Lower leg skin (tissue), 4 donors: ENCODE measurements around the gene ASB6. TPM values are rescaled to one million over a fixed set of nuclear protein-coding genes. Genes with fewer than 3 reads are reported as not detected.

Experiments
- DNase-seq, 2 donors: peaks; one replicate each; pipeline ENCODE4 v3.0.0-alpha.2; 2019; ENCODE audit warnings: low spot score in 2 of 2
- H3K4me3 ChIP-seq: fragments of 200-600 bp; sonication (generic); 2 replicates; pipeline ENCODE4 v1.5.1; 2017; ENCODE audit warnings: mild to moderate bottlenecking, low read depth; ENCODE audit not compliant: poor library complexity, severe bottlenecking
- CTCF ChIP-seq, 3 donors: fragments of 450-650 bp; IDR thresholded peaks; one replicate each; pipeline ENCODE4 v1.5.1; 2016; ENCODE audit warnings: antibody characterized with exemption in 3 of 3, mild to moderate bottlenecking in 3 of 3, moderate library complexity in 2 of 3
- POLR2A ChIP-seq, 2 donors: fragments of 450-650 bp; IDR thresholded peaks; one replicate each; pipeline ENCODE4 v1.6.1; 2016 to 2017; ENCODE audit warnings: antibody characterized with exemption in 2 of 2, mild to moderate bottlenecking in 1 of 2, moderate library complexity in 1 of 2
- WGBS, 2 donors: methylation state at CpG; one replicate each; pipeline ENCODE4 v1.1.5; 2018; 5-methylcytosine and 5-hydroxymethylcytosine counted together
- intact Hi-C: fragments of 100-400 bp; cut with DNase I; formaldehyde crosslinking; loops from one replicate; pipeline ENCODE4 v1.15.0; 2023; ENCODE audit warnings: low total_unique reads
- total RNA-seq, 4 donors: library from RNA; depleted of rRNA; stranded (reverse); fragments of >200 nt; gene quantifications; one replicate each; pipeline ENCODE4 v1.1.0, GENCODE V29; 2016

The ASB6 gene
- total RNA-seq, 4 donors from 2014 or later, result 33.0 to 46.9 (median 40.1) TPM

- WGBS, 2 donors, result 1 to 2% methylated on average over 21 to 22 of the region's 24 CpGs
- H3K4me3 ChIP-seq, result no peak overlapping the region
- DNase-seq, result no peak
- intact Hi-C loops, result loop anchor here (5.0 kb wide), 1 partner anchor 473 kb away; no protein-coding TSS in a partner anchor
- no peak for TF ChIP-seq POLR2A (IDR thresholded peaks at IDR 0.05)
Observed at GRCh38 chr9:129610213-129610472, 31.8 kb downstream of the ASB6 start.

DNA sequence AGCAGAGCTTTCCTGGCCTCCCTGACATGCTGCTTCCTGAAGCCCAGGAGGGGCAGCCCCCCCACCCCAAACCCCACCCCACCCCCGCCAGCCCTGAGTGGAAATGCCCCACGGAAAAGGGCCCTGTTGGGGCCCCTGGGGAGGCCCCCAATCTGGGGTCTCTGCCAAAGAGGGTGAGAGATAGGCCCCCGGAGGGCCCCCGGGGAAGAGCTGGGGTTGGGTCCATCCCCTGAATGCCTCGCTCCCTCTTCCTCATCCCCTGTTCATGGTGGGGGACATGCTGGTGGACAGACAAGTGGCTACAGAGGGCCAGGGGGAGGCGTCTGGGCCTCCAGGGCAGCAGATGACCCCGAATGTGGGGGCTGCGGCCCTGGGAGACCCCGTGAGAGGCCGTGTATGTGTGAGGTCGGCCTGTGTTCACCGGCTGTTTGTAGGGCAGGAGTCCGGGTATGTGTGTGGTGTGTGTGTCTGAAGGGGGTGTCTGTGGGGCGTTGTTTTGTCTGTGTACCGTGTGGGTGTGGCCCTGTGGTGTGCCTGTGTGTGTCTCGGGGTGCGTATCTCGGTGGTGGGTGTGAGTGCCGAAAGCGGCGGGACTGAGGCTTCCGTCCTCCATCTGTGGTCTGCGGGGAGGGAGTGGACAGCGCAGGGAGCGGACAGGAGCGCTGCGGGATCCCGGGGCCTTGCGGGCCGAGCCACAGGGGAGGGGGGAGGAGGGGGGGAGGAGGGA lies 32.3 kb downstream of the ASB6 start:
- TF ChIP-seq CTCF (IDR thresholded peaks at IDR 0.05) (no peak), POLR2A (IDR thresholded peaks at IDR 0.05) (no peak)
- DNase-seq, result no peak
- WGBS, 2 donors, result 17 to 22% methylated on average over 21 to 22 of the region's 30 CpGs
- intact Hi-C loops, result loop anchor here (5.0 to 10.0 kb wide), 2 partner anchors 435 to 472 kb away; partner anchors contain the start of gene IER5L
- no peak overlapping the region for H3K4me3 ChIP-seq

DNA sequence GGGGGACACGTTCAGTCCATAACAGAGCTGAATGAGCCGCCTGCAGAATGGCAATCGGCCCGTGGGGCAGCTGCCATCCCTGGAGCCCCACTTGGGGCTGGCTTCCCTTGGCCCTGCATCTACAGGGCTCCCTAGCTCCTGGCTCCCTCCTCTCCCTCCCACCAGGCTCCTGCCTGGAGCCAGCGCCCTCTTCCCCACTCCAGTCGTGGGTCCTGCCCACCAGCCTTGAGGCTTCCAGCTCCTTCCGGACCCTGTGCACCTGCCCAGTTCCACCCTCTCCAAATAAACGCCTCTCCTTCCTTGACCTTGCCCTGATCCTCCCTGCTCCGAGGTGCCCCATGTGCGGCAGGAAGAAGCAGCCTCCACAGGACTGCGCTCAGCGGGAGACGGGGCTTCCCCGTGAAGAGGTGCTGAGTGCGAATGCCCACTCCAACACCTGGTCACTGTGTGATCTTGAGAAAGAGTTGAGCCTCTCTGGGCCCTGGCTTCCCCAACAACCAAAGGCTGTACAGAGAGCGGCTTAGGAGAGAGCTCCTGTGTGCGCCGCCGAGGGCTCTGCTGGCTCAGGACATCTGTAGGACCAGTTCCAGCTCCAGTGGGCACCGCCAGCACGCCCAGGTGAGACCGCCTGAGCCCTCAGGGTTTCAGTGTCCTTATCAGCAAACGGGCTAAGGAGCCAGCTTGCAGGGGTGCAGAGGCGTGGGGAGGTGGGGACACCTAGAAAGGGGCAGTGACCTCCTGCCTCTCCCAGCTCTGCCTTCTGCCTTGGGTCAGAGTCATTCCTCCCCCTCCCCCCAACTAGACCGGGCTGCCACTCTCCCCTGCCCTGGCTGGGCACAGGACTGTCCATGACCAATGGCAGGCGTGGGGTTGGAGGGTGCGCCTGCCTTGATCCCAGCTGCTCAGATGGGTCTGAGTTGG lies 33.1 kb downstream of the ASB6 start:
- TF ChIP-seq CTCF (IDR thresholded peaks at IDR 0.05) (no peak), POLR2A (IDR thresholded peaks at IDR 0.05) (no peak)
- no peak overlapping the region for H3K4me3 ChIP-seq
- no peak for DNase-seq
- intact Hi-C loops, result loop anchor here (10.0 kb wide), 1 partner anchor 434 kb away; the partner anchor contains the start of gene IER5L
- 77 to 86% methylated on average over 25 to 27 of the region's 27 CpGs for WGBS, 2 donors

- 77 to 79% methylated on average over 6 of the region's 6 CpGs for WGBS, 2 donors
- H3K4me3 ChIP-seq, result no peak overlapping the region
- intact Hi-C loops, result loop anchor here (10.0 kb wide), 1 partner anchor 432 kb away; the partner anchor contains the start of gene IER5L
- TF ChIP-seq CTCF (IDR thresholded peaks at IDR 0.05) (no peak), POLR2A (IDR thresholded peaks at IDR 0.05) (no peak)
- DNase-seq, result no peak
Observed at GRCh38 chr9:129607027-129607387, 34.9 kb downstream of the ASB6 start.

DNA sequence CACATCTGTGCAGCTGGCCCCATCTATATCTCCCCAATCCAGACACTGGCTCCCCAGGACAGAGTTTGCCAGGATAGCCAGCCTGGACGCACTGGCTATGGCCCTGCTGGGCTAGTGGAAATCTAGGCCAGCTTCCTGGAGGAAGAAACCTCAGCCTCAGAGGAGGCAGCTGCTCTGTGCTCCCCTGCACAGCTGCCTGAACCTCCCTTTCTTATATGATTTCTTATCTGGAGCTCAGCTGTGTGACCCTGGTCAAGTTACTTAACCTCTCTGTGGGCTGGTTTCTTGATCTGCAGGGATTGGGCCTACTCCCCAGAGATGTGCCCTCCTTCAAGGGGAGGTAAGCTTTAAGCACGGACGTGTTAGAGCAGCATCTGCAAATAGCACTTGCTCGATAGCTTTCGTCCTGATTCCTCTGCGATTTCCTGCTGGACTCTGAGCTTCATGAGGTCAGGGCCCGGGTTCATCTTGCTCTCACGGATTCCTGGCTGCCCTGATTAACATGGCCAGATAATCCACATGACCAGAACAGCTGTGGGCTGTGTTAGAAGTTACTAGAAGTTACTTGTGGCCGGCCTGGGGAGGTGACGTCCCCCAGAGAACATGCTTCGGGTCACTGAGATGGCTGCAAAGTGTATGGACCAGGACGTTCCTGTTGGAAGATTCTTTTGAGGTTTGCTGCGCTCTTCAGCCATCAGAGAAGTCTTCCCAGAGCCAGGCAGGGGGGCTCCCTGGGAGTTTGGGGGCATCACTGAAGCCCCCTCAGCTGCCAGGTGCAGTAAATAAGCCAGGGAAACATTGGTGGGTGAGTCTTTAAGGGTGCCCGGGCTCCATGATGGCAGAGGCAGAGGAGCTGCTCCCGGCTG lies 35.6 kb downstream of the ASB6 start:
- 76 to 78% methylated on average over 15 of the region's 15 CpGs for WGBS, 2 donors
- intact Hi-C loops, result loop anchor here (10.0 kb wide), 1 partner anchor 432 kb away; the partner anchor contains the start of gene IER5L
- no peak for TF ChIP-seq POLR2A (IDR thresholded peaks at IDR 0.05)
- no peak for TF ChIP-seq CTCF (IDR thresholded peaks at IDR 0.05)
- no peak overlapping the region for H3K4me3 ChIP-seq
- no peak for DNase-seq
